Stimulated activated CD4-positive, alpha-beta T cell treated with anti-CD3 and anti-CD28 coated beads, Interleukin-2, amount 100 ng/mL, for 4 hours (primary cell): ENCODE data around the gene GPR135.

Experiments used
- DNase-seq: peaks from one replicate; pipeline ENCODE4 v3.0.0-alpha.2; 2020; ENCODE audit warnings: low read depth

The GPR135 gene

GRCh38 chr14:59424341-59425071 is 40.7 kb downstream of the GPR135 start:
- DNase-seq = no peak

- no peak for DNase-seq
Measured at GRCh38 chr14:59422069-59422881, 42.9 kb downstream of the GPR135 start.

GRCh38 chr14:59419303-59419702 is 45.9 kb downstream of the GPR135 start:
- no peak for DNase-seq

GRCh38 chr14:59417311-59417710 is 47.9 kb downstream of the GPR135 start:
- no peak for DNase-seq

- DNase-seq = no peak
Measured at GRCh38 chr14:59415836-59416602, 49.2 kb downstream of the GPR135 start.
